HG03196 (cell line): ENCODE data around the gene DNAH9.

Experiments used
- ATAC-seq: cut with Tn5 transposase; IDR thresholded peaks from one replicate; pipeline ENCODE4 v1.9.1; 2021; ENCODE audit not compliant: unreplicated experiment

The DNAH9 gene

GRCh38 chr17:11644265-11645212 is 46.3 kb downstream of the DNAH9 start:
- no peak for ATAC-seq

GRCh38 chr17:11645426-11645825 is 47.2 kb downstream of the DNAH9 start:
- ATAC-seq, result no peak

GRCh38 chr17:11651089-11651488 is 52.8 kb downstream of the DNAH9 start:
- ATAC-seq, result no peak

- ATAC-seq, result no peak
Observed at GRCh38 chr17:11668618-11669017, 70.3 kb downstream of the DNAH9 start.

- ATAC-seq, result no peak
Observed at GRCh38 chr17:11671126-11671525, 72.9 kb downstream of the DNAH9 start.

- no peak for ATAC-seq
Observed at GRCh38 chr17:11682646-11683045, 84.4 kb downstream of the DNAH9 start.

- ATAC-seq, result no peak
Observed at GRCh38 chr17:11690681-11691080, 92.4 kb downstream of the DNAH9 start.

- no peak for ATAC-seq
Observed at GRCh38 chr17:11692688-11693087, 94.4 kb downstream of the DNAH9 start.

GRCh38 chr17:11693284-11693683 is 95.0 kb downstream of the DNAH9 start:
- no peak for ATAC-seq

GRCh38 chr17:11700668-11701067 is 102.4 kb downstream of the DNAH9 start:
- no peak for ATAC-seq

- no peak for ATAC-seq
Observed at GRCh38 chr17:11701911-11702310, 103.6 kb downstream of the DNAH9 start.

GRCh38 chr17:11704041-11704440 is 105.8 kb downstream of the DNAH9 start:
- ATAC-seq, result no peak

GRCh38 chr17:11705111-11705510 is 106.8 kb downstream of the DNAH9 start:
- no peak for ATAC-seq

- no peak for ATAC-seq
Observed at GRCh38 chr17:11707586-11707985, 109.3 kb downstream of the DNAH9 start.

GRCh38 chr17:11712456-11712855 is 114.2 kb downstream of the DNAH9 start:
- no peak for ATAC-seq

- no peak for ATAC-seq
Observed at GRCh38 chr17:11719203-11719602, 120.9 kb downstream of the DNAH9 start.

GRCh38 chr17:11719856-11720255 is 121.6 kb downstream of the DNAH9 start:
- ATAC-seq, result no peak

GRCh38 chr17:11720816-11721215 is 122.5 kb downstream of the DNAH9 start:
- no peak for ATAC-seq

GRCh38 chr17:11730747-11731146 is 132.5 kb downstream of the DNAH9 start:
- no peak for ATAC-seq

GRCh38 chr17:11736613-11737312 is 138.5 kb downstream of the DNAH9 start:
- ATAC-seq, result no peak

GRCh38 chr17:11737313-11737679 is 139.0 kb downstream of the DNAH9 start:
- ATAC-seq, result no peak

GRCh38 chr17:11738151-11738550 is 139.9 kb downstream of the DNAH9 start:
- ATAC-seq, result no peak
